GM19025 (cell line): ENCODE measurements around the gene TYSND1.
A peak's percentile ranks its signal among the peaks of the same experiment; 100 is the strongest.
"Not testable (repeated sequence)": the region's sequence is repeated elsewhere in the genome, so short reads cannot be mapped to it uniquely, and the experiment has no call there.

Source experiments
- ATAC-seq: cut with Tn5 transposase; IDR thresholded peaks from one replicate; pipeline ENCODE4 v1.9.1; 2021; ENCODE audit warnings: mild to moderate bottlenecking, low read depth, moderate library complexity; ENCODE audit not compliant: unreplicated experiment

The TYSND1 gene

GRCh38 chr10:70137135-70137534 is 9.4 kb downstream of the TYSND1 start:
- no peak for ATAC-seq

GRCh38 chr10:70135684-70136083 is 10.8 kb downstream of the TYSND1 start:
- ATAC-seq = no peak

- ATAC-seq = no peak
Observed at GRCh38 chr10:70135046-70135445, 11.5 kb downstream of the TYSND1 start.

- ATAC-seq = peak; percentile 89
Observed at GRCh38 chr10:70132098-70133029, 14.1 kb downstream of the TYSND1 start, which contains the start of gene AIFM2. Gene AIFM2, minus strand, starts transcription at chr10:70132825. Its CDS starts 8,741 bp downstream, at chr10:70124084.

- no peak for ATAC-seq
Observed at GRCh38 chr10:70131560-70131937, 15.0 kb downstream of the TYSND1 start.

- ATAC-seq = no peak
Observed at GRCh38 chr10:70130878-70131559, 15.5 kb downstream of the TYSND1 start.

GRCh38 chr10:70126700-70127395 is 19.7 kb downstream of the TYSND1 start:
- ATAC-seq = no peak

GRCh38 chr10:70125918-70126552 is 20.5 kb downstream of the TYSND1 start:
- no peak for ATAC-seq

GRCh38 chr10:70124918-70125317 is 21.6 kb downstream of the TYSND1 start:
- ATAC-seq = no peak

- ATAC-seq = no peak
Observed at GRCh38 chr10:70124415-70124814, 22.1 kb downstream of the TYSND1 start.

- ATAC-seq = no peak
Observed at GRCh38 chr10:70123817-70124216, 22.7 kb downstream of the TYSND1 start.

- not testable (repeated sequence) for ATAC-seq
Observed at GRCh38 chr10:70123166-70123565, 23.3 kb downstream of the TYSND1 start.

- no peak for ATAC-seq
Observed at GRCh38 chr10:70122742-70123141, 23.8 kb downstream of the TYSND1 start.

- ATAC-seq = no peak
Observed at GRCh38 chr10:70121281-70121949, 25.1 kb downstream of the TYSND1 start.

- ATAC-seq = no peak
Observed at GRCh38 chr10:70120417-70120816, 26.1 kb downstream of the TYSND1 start.

GRCh38 chr10:70119623-70120022 is 26.9 kb downstream of the TYSND1 start:
- no peak for ATAC-seq

- no peak for ATAC-seq
Observed at GRCh38 chr10:70119197-70119596, 27.3 kb downstream of the TYSND1 start.

GRCh38 chr10:70118196-70118595 is 28.3 kb downstream of the TYSND1 start:
- ATAC-seq = no peak

GRCh38 chr10:70117646-70118045 is 28.9 kb downstream of the TYSND1 start:
- no peak for ATAC-seq
